Naive thymus-derived CD8-positive, alpha-beta T cell (primary cell): ENCODE measurements around the gene YPEL5. TPM values are rescaled to one million over a fixed set of nuclear protein-coding genes. Genes with fewer than 3 reads are reported as not detected.

Source experiments
- ATAC-seq, 2 donors: fragments of 150-1000 bp; cut with Tn5 transposase in 1 of 2; sonication (Bioruptor Pico), chemical (Tn5 transposase) in 1 of 2; 1 replicate in 1 of 2; 2 replicates in 1 of 2; pipeline ENCODE4 v1.10.0; 2021; ENCODE audit warnings: mild to moderate bottlenecking in 2 of 2, moderate library complexity in 2 of 2
- POLR2A ChIA-PET: fragments of 350-600 bp; sonication (Branson Sonifier 250); formaldehyde crosslinking; loops from one replicate; lab custom pipeline; 2021; ENCODE audit warnings: antibody characterized with exemption; lab: Charles Lee
- DNase-seq, 10 donors: peaks; one replicate each; pipeline versions ENCODE4 v3.0.0 to v3.0.0-alpha.2; 2020 to 2022
- H3K27ac Mint-ChIP-seq, 10 donors: one replicate each; pipeline ENCODE4 v1.8.0; 2020 to 2022; ENCODE audit warnings: mild to moderate bottlenecking in 10 of 10, mixed read lengths in 10 of 10, moderate library complexity in 4 of 10, inconsistent platforms in 1 of 10
- H3K27me3 Mint-ChIP-seq, 5 donors: one replicate each; pipeline ENCODE4 v1.8.0; 2021 to 2022; ENCODE audit warnings: mixed read lengths in 5 of 5
- H3K36me3 Mint-ChIP-seq, 3 donors: one replicate each; pipeline ENCODE4 v1.8.0; 2020 to 2022; ENCODE audit warnings: mixed read lengths in 3 of 3, mild to moderate bottlenecking in 2 of 3, inconsistent platforms in 1 of 3
- H3K4me1 Mint-ChIP-seq, 4 donors: one replicate each; pipeline ENCODE4 v1.8.0; 2021 to 2022; ENCODE audit warnings: mixed read lengths in 4 of 4
- H3K4me3 Mint-ChIP-seq, 10 donors: one replicate each; pipeline ENCODE4 v1.8.0; 2020 to 2022; ENCODE audit warnings: mild to moderate bottlenecking in 10 of 10, mixed read lengths in 10 of 10, moderate library complexity in 6 of 10, inconsistent platforms in 1 of 10
- H3K9me3 Mint-ChIP-seq, 9 donors: one replicate each; pipeline ENCODE4 v1.8.0; 2020 to 2022; ENCODE audit warnings: mixed read lengths in 9 of 9, mild to moderate bottlenecking in 3 of 9, inconsistent platforms in 1 of 9, moderate library complexity in 1 of 9
- polyA plus RNA-seq, 3 donors: library from polyadenylated mRNA; unstranded; fragments of 300-500 nt; fragmentation: Illumina TruSeq; gene quantifications; one replicate each; pipeline ENCODE4 v1.2.3, GENCODE V29; 2021
- total RNA-seq, 8 experiments: library from RNA in 2 of 8; stranded (reverse) in 2 of 8; gene quantifications; one replicate each; pipeline ENCODE4 v1.2.3 and lab custom pipeline; 2021 to 2026

The YPEL5 gene
- total and polyA plus RNA-seq, 5 experiments from 2014 or later: 88.3 to 155 (median 103) TPM

GRCh38 chr2:30112561-30112960 lies 34.2 kb upstream of the YPEL5 start:
- Mint-ChIP-seq H3K27me3 (peaks cover 0 to 3% (median 0%) of the 10 kb centered on the region in 5 donors), H3K27ac (no peak overlapping the region), H3K9me3 (no peaks in the 10 kb centered on the region), H3K4me3 (no peak overlapping the region), H3K36me3 (no peaks in the 10 kb centered on the region), H3K4me1 (peaks cover 2 to 7% (median 4%) of the 10 kb centered on the region in 4 donors)
- DNase-seq (no peak), ATAC-seq (no peak)
- POLR2A ChIA-PET: no interaction called here

GRCh38 chr2:30113617-30114293 lies 33.1 kb upstream of the YPEL5 start:
- Mint-ChIP-seq H3K9me3 (no peaks in the 10 kb centered on the region), H3K4me1 (peaks cover 3 to 11% (median 5%) of the 10 kb centered on the region in 4 donors), H3K27ac (peak overlapping the region in 2 of 10 donors; percentile 20 to 49), H3K27me3 (peaks cover 0 to 5% (median 0%) of the 10 kb centered on the region in 5 donors), H3K36me3 (no peaks in the 10 kb centered on the region), H3K4me3 (no peak overlapping the region)
- DNase-seq (no peak), ATAC-seq (no peak)
- POLR2A ChIA-PET: no interaction called here

GRCh38 chr2:30115141-30115980 lies 31.4 kb upstream of the YPEL5 start:
- H3K36me3 Mint-ChIP-seq: no peaks in the 10 kb centered on the region
- POLR2A ChIA-PET: interaction anchor here (1.3 kb wide), 1 partner anchor 31 kb away, joined by 3 read pairs; the partner anchor contains the start of gene YPEL5
- H3K4me1 Mint-ChIP-seq: peaks cover 9 to 21% (median 10%) of the 10 kb centered on the region in 4 donors
- H3K4me3 Mint-ChIP-seq: peak overlapping the region in 1 of 10 donors; percentile 4
- no peak for ATAC-seq
- peak overlapping the region in 5 of 10 donors; percentile 11 to 92 (median 23) for H3K27ac Mint-ChIP-seq
- peaks cover 0 to 5% (median 0%) of the 10 kb centered on the region in 5 donors for H3K27me3 Mint-ChIP-seq
- H3K9me3 Mint-ChIP-seq: no peaks in the 10 kb centered on the region
- DNase-seq: peak in 9 of 10 donors; percentile 14 to 68 (median 39)

GRCh38 chr2:30115981-30116285 lies 30.9 kb upstream of the YPEL5 start:
- H3K36me3 Mint-ChIP-seq: no peaks in the 10 kb centered on the region
- ATAC-seq (no peak), DNase-seq (no peak)
- POLR2A ChIA-PET: no interaction called here
- H3K27me3 Mint-ChIP-seq: peaks cover 0 to 5% (median 0%) of the 10 kb centered on the region in 5 donors
- peaks cover 9 to 21% (median 10%) of the 10 kb centered on the region in 4 donors for H3K4me1 Mint-ChIP-seq
- H3K27ac Mint-ChIP-seq: peak overlapping the region in 2 of 10 donors; percentile 23
- H3K4me3 Mint-ChIP-seq: no peak overlapping the region
- no peaks in the 10 kb centered on the region for H3K9me3 Mint-ChIP-seq

GRCh38 chr2:30122362-30122761 lies 24.4 kb upstream of the YPEL5 start:
- Mint-ChIP-seq H3K4me3 (no peak overlapping the region), H3K9me3 (peaks cover 0 to 13% (median 0%) of the 10 kb centered on the region in 9 donors), H3K4me1 (peaks cover 6 to 14% (median 6%) of the 10 kb centered on the region in 4 donors), H3K36me3 (peaks cover 0 to 8% (median 6%) of the 10 kb centered on the region in 3 donors), H3K27me3 (peaks cover 0 to 8% (median 0%) of the 10 kb centered on the region in 5 donors), H3K27ac (no peak overlapping the region)
- POLR2A ChIA-PET: no interaction called here
- DNase-seq (no peak), ATAC-seq (no peak)

GRCh38 chr2:30127016-30127893 lies 19.6 kb upstream of the YPEL5 start:
- H3K4me3 Mint-ChIP-seq: no peak overlapping the region

GRCh38 chr2:30134582-30134981 lies 12.2 kb upstream of the YPEL5 start:
- ATAC-seq (no peak), DNase-seq (no peak)
- Mint-ChIP-seq H3K27ac (no peak overlapping the region), H3K4me1 (peaks cover 0 to 9% (median 8%) of the 10 kb centered on the region in 4 donors), H3K27me3 (peaks cover 0 to 3% (median 0%) of the 10 kb centered on the region in 5 donors), H3K36me3 (no peaks in the 10 kb centered on the region), H3K9me3 (no peaks in the 10 kb centered on the region), H3K4me3 (no peak overlapping the region)
- POLR2A ChIA-PET: interaction anchor here (1.4 kb wide), 1 partner anchor 12 kb away, joined by 7 read pairs; the partner anchor contains the start of gene YPEL5

More at GRCh38 chr2:30127016-30127893, 19.6 kb upstream of the YPEL5 start:
- H3K9me3 Mint-ChIP-seq: peaks cover 0 to 13% (median 0%) of the 10 kb centered on the region in 9 donors
- ATAC-seq (no peak), DNase-seq (no peak)
- peak overlapping the region in 1 of 10 donors; percentile 78 for H3K27ac Mint-ChIP-seq
- no peaks in the 10 kb centered on the region for H3K4me1 Mint-ChIP-seq
- POLR2A ChIA-PET: no interaction called here
- peaks cover 0 to 5% (median 0%) of the 10 kb centered on the region in 5 donors for H3K27me3 Mint-ChIP-seq
- peaks cover 0 to 8% (median 6%) of the 10 kb centered on the region in 3 donors for H3K36me3 Mint-ChIP-seq

GRCh38 chr2:30135541-30135940 lies 11.3 kb upstream of the YPEL5 start:
- no peaks in the 10 kb centered on the region for H3K9me3 Mint-ChIP-seq

GRCh38 chr2:30136764-30137444 lies 9.9 kb upstream of the YPEL5 start:
- Mint-ChIP-seq H3K9me3 (no peaks in the 10 kb centered on the region), H3K27ac (no peak overlapping the region), H3K4me3 (no peak overlapping the region)

More at GRCh38 chr2:30135541-30135940, 11.3 kb upstream of the YPEL5 start:
- no peak for ATAC-seq
- Mint-ChIP-seq H3K27me3 (peaks cover 0 to 3% (median 0%) of the 10 kb centered on the region in 5 donors), H3K4me3 (no peak overlapping the region), H3K27ac (no peak overlapping the region), H3K36me3 (no peaks in the 10 kb centered on the region), H3K4me1 (peaks cover 0 to 11% (median 10%) of the 10 kb centered on the region in 4 donors)
- POLR2A ChIA-PET: interaction anchor here (1.4 kb wide), 1 partner anchor 11 kb away, joined by 7 read pairs; the partner anchor contains the start of gene YPEL5
- no peak for DNase-seq

GRCh38 chr2:30139131-30139870 lies 7.5 kb upstream of the YPEL5 start:
- Mint-ChIP-seq H3K9me3 (no peaks in the 10 kb centered on the region), H3K4me3 (peak overlapping the region in 6 of 10 donors; percentile 1 to 34 (median 16)), H3K4me1 (peaks cover 0 to 14% (median 10%) of the 10 kb centered on the region in 4 donors), H3K36me3 (no peaks in the 10 kb centered on the region), H3K27ac (peak overlapping the region; percentile 2 to 85 (median 66)), H3K27me3 (no peaks in the 10 kb centered on the region)
- peak; percentile 83 to 89 for ATAC-seq
- DNase-seq: peak; percentile 18 to 73 (median 52)
- POLR2A ChIA-PET: interaction anchor here (1.1 kb wide), 1 partner anchor 8 kb away, joined by 6 read pairs; the partner anchor contains the start of gene YPEL5

More at GRCh38 chr2:30136764-30137444, 9.9 kb upstream of the YPEL5 start:
- ATAC-seq (no peak), DNase-seq (no peak)
- Mint-ChIP-seq H3K4me1 (peaks cover 0 to 11% (median 10%) of the 10 kb centered on the region in 4 donors), H3K27me3 (peaks cover 0 to 3% (median 0%) of the 10 kb centered on the region in 5 donors), H3K36me3 (no peaks in the 10 kb centered on the region)
- POLR2A ChIA-PET: interaction anchor here (1.3 to 1.9 kb wide), 2 partner anchors 9 to 11 kb away, joined by 4 read pairs; no protein-coding TSS in a partner anchor

- no peaks in the 10 kb centered on the region for H3K27me3 Mint-ChIP-seq
- H3K4me3 Mint-ChIP-seq: no peak overlapping the region
- H3K36me3 Mint-ChIP-seq: no peaks in the 10 kb centered on the region
- ATAC-seq (no peak), DNase-seq (no peak)
- POLR2A ChIA-PET: no interaction called here
- H3K9me3 Mint-ChIP-seq: no peaks in the 10 kb centered on the region
- H3K27ac Mint-ChIP-seq: peak overlapping the region in 7 of 10 donors; percentile 6 to 65 (median 17)
- peaks cover 4 to 27% (median 25%) of the 10 kb centered on the region in 4 donors for H3K4me1 Mint-ChIP-seq
Measured at GRCh38 chr2:30141136-30141535, 5.7 kb upstream of the YPEL5 start.
